ENCODE data around the gene INSYN2B. TPM values are rescaled to one million over a fixed set of nuclear protein-coding genes. Genes with fewer than 3 reads are reported as not detected.

Gene INSYN2B
- total and polyA plus RNA-seq, 2 of the 8 experiments (the other 6 are each of a cell fraction or from before 2014, with no cell fraction given): not detected

- TF ChIP-seq CHD1 (IDR thresholded peaks at IDR 0.05; ENCODE audit: low read depth, low read length) (no peak), SIX5 (IDR thresholded peaks at IDR 0.05; ENCODE audit: low read depth, low read length) (no peak)
Measured at GRCh38 chr5:169840405-169840804, 139.9 kb downstream of the INSYN2B start (continued).
